Endothelial cell of umbilical vein (primary cell): Measurements from ENCODE around the gene PHOSPHO1. TPM values are rescaled to one million over a fixed set of nuclear protein-coding genes. Genes with fewer than 3 reads are reported as not detected.

Experiments used
- BruUV-seq: library from RNA; stranded (reverse); fragments of 400-500 nt; replicated peaks from 2 replicates; lab custom pipeline; 2021; lab: Mats Ljungman, UMichigan
- CTCF ChIA-PET: fragments of 300-600, 350-600 bp; sonication (Branson Sonifier 250); formaldehyde crosslinking; loops from one replicate; lab custom pipeline; 2021; ENCODE audit warnings: antibody characterized with exemption, inconsistent platforms; lab: Charles Lee
- POLR2A ChIA-PET: fragments of 300-600, 350-600 bp; sonication (Branson Sonifier 250); formaldehyde crosslinking; loops from one replicate; lab custom pipeline; 2021; ENCODE audit warnings: antibody characterized with exemption, inconsistent platforms; lab: Charles Lee
- DNase-seq: peaks from one replicate; pipeline ENCODE4 v3.0.0-alpha.2; 2011; ENCODE audit warnings: low read depth, low spot score
- FAIRE-seq: peaks from 2 replicates; lab custom pipeline; 2011; peaks lifted over from hg19 to GRCh38; lab: Jason Lieb, UNC
- H2AFZ ChIP-seq: 2 replicates; pipeline ENCODE4 v1.6.0; 2012; ENCODE audit warnings: low read depth, low read length, control low read depth, inconsistent platforms
- H3K27ac ChIP-seq: 2 replicates; pipeline ENCODE4 v1.5.1; 2011; ENCODE audit warnings: low read depth, mild to moderate bottlenecking, control low read depth, low read length, moderate library complexity; ENCODE audit not compliant: insufficient read depth
- H3K27me3 ChIP-seq, 2 experiments: 2 replicates each; pipeline versions ENCODE4 v1.6.0 to v1.6.1; 2011; ENCODE audit warnings: low read length in 2 of 2, mixed read lengths in 1 of 2; ENCODE audit not compliant: control insufficient read depth in 2 of 2, insufficient read depth in 2 of 2
- H3K36me3 ChIP-seq, 2 experiments: 2 replicates in 1 of 2; 3 replicates in 1 of 2; pipeline ENCODE4 v1.5.1; 2011; ENCODE audit warnings: low read length in 2 of 2, mild to moderate bottlenecking in 1 of 2, moderate library complexity in 1 of 2; ENCODE audit not compliant: control insufficient read depth in 2 of 2, insufficient read depth in 2 of 2; ENCODE audit errors: extremely low read depth in 1 of 2
- H3K4me1 ChIP-seq: 3 replicates; pipeline ENCODE4 v1.5.1; 2011; ENCODE audit warnings: mild to moderate bottlenecking, low read length; ENCODE audit not compliant: control insufficient read depth, insufficient read depth; ENCODE audit errors: extremely low read depth
- H3K4me2 ChIP-seq: 2 replicates; pipeline ENCODE4 v1.6.1; 2011; ENCODE audit warnings: low read length, control low read depth, mixed read lengths; ENCODE audit not compliant: insufficient read depth
- H3K4me3 ChIP-seq, 3 experiments: fragments of 200-600 bp in 1 of 3; sonication (generic), shearing (Covaris generic) in 1 of 3; replicated peaks in 1 of 3; 2 replicates each; pipeline ENCODE4 v1.5.1; 2011 to 2016; ENCODE audit warnings: control low read depth in 3 of 3, low read length in 3 of 3, mild to moderate bottlenecking in 2 of 3, inconsistent platforms in 1 of 3, low read depth in 1 of 3, moderate library complexity in 1 of 3; ENCODE audit not compliant: insufficient read depth in 1 of 3
- H3K79me2 ChIP-seq: 2 replicates; pipeline ENCODE4 v1.6.0; 2012; ENCODE audit warnings: low read length, inconsistent platforms; ENCODE audit not compliant: control insufficient read depth, insufficient read depth
- H3K9ac ChIP-seq: replicated peaks from 2 replicates; pipeline ENCODE3; 2011; ENCODE audit warnings: low read length, control low read depth; ENCODE audit not compliant: insufficient read depth; ENCODE audit errors: extremely low read depth
- H3K9me1 ChIP-seq: replicated peaks from 3 replicates; pipeline ENCODE4 v1.6.0; 2011; ENCODE audit warnings: mild to moderate bottlenecking, low read length; ENCODE audit not compliant: control insufficient read depth, insufficient read depth; ENCODE audit errors: extremely low read depth
- H3K9me3 ChIP-seq: replicated peaks from 2 replicates; pipeline ENCODE4 v1.5.1; 2012; ENCODE audit warnings: low read length, inconsistent platforms; ENCODE audit not compliant: control insufficient read depth, insufficient read depth
- H4K20me1 ChIP-seq: replicated peaks from 2 replicates; pipeline ENCODE3; 2011; ENCODE audit warnings: mild to moderate bottlenecking, low read length; ENCODE audit not compliant: control insufficient read depth, insufficient read depth; ENCODE audit errors: extremely low read depth
- GATA2 ChIP-seq: IDR thresholded peaks from 2 replicates; pipeline ENCODE4 v1.7.0; 2011; ENCODE audit warnings: low read depth, mild to moderate bottlenecking, moderate library complexity, mixed read lengths, low read length; ENCODE audit not compliant: insufficient read length, insufficient read depth
- JUN ChIP-seq: IDR thresholded peaks from 2 replicates; pipeline ENCODE4 v1.6.1; 2011; ENCODE audit warnings: borderline replicate concordance, low read depth; ENCODE audit not compliant: insufficient read length, insufficient read depth
- MYC ChIP-seq: IDR thresholded peaks from one replicate; pipeline ENCODE4 v1.6.1; 2011; ENCODE audit warnings: mild to moderate bottlenecking, low read depth, low read length
- POLR2AphosphoS5 ChIP-seq: IDR thresholded peaks from 2 replicates; pipeline ENCODE4 v1.6.1; 2012; ENCODE audit warnings: low read depth, mild to moderate bottlenecking, control low read depth, low read length, moderate library complexity; ENCODE audit not compliant: insufficient read depth
- dilution Hi-C: fragments of 300-500 bp; cut with MboI; formaldehyde crosslinking; loops from one replicate; pipeline ENCODE4 v1.15.0; 2019; ENCODE audit warnings: low sequenced_read_pairs; ENCODE audit not compliant: extremely low pct_ligation_motif_present
- intact Hi-C: fragments of 100-400 bp; cut with micrococcal nuclease; formaldehyde crosslinking; loops from one replicate; pipeline ENCODE4 v1.10.0; 2022
- polyA plus RNA-seq, 4 experiments: library from polyadenylated mRNA; depleted of rRNA in 3 of 4; stranded (reverse) in 3 of 4; unstranded in 1 of 4; fragments of >200 nt; gene quantifications; 2 replicates each; pipeline versions ENCODE4 v1.2.1 to v1.2.3, GENCODE V29; 2011 to 2012; ENCODE audit warnings: missing spikeins in 1 of 4
- total RNA-seq: library from RNA; stranded (reverse); gene quantifications from 2 replicates; pipeline ENCODE4 v1.2.3, GENCODE V29; 2021
- TF ChIP-seq, protein P1 (sequence below), 2 donors: IDR thresholded peaks; 1 replicate in 1 of 2; 2 replicates in 1 of 2; pipeline ENCODE4 v1.5.1; 2011; ENCODE audit warnings: low read length in 2 of 2, mild to moderate bottlenecking in 2 of 2, moderate library complexity in 2 of 2, control low read depth in 1 of 2, inconsistent platforms in 1 of 2, low read depth in 1 of 2; ENCODE audit not compliant: insufficient read depth in 1 of 2; ENCODE audit errors: extremely low read depth in 1 of 2
- TF ChIP-seq, protein P2 (sequence below): IDR thresholded peaks from 2 replicates; pipeline ENCODE4 v1.6.1; 2011; ENCODE audit not compliant: insufficient read depth, insufficient read length

PHOSPHO1 gene
- total and polyA plus RNA-seq, 2 donors (not counting 3 experiments of a cell fraction or from before 2014, with no cell fraction given) = 0.23 TPM; not detected in 1

DNA sequence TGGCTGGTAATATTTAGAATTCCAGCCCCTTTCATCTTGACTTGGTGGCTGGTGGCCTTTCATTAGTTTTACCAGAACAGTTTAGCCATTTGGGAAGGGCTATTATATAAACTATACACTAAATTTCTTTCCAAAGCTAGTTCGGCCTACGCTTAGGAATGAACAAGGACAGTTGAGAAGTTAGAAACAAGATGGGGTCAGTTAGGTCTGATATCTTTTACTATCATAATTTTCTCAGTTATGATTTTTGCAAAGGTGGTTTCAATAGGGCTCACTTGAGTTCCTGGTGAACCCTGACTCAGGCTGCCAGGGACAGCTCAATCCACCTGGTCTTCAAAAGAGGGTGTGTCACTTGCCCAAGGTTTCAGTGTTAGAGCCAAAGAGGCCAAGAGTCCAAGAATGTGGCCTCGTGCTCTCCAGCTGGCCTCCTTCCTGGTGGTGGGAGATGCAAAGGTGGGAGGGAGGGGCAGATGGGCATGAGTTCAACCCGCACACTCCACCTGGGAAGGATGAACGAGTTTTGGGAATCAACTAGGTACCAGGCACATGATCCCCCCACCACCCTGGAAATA lies 4.0 kb upstream of the PHOSPHO1 start:
- DNase-seq (no peak), FAIRE-seq (no peak)
- POLR2A ChIA-PET = no interaction called here
- Histone ChIP-seq H3K9ac (no peak overlapping the region), H2AFZ (no peak overlapping the region), H3K9me3 (no peaks in the 10 kb centered on the region), H3K79me2 (no peaks in the 10 kb centered on the region), H3K4me1 (peaks cover 9% of the 10 kb centered on the region), H3K36me3 (no peaks in the 10 kb centered on the region), H3K27ac (no peak overlapping the region), H3K27me3 (peaks cover 0 to 7% of the 10 kb centered on the region in 2 experiments), H3K4me2 (no peak overlapping the region), H3K9me1 (no peaks in the 10 kb centered on the region), H3K4me3 (no peak overlapping the region), H4K20me1 (no peaks in the 10 kb centered on the region)
- intact Hi-C loops (no loop called here), dilution Hi-C loops (no loop called here)
- TF ChIP-seq POLR2AphosphoS5 (no peak), MYC (no peak), JUN (no peak), GATA2 (no peak)
- TF ChIP-seq, protein P1, sequence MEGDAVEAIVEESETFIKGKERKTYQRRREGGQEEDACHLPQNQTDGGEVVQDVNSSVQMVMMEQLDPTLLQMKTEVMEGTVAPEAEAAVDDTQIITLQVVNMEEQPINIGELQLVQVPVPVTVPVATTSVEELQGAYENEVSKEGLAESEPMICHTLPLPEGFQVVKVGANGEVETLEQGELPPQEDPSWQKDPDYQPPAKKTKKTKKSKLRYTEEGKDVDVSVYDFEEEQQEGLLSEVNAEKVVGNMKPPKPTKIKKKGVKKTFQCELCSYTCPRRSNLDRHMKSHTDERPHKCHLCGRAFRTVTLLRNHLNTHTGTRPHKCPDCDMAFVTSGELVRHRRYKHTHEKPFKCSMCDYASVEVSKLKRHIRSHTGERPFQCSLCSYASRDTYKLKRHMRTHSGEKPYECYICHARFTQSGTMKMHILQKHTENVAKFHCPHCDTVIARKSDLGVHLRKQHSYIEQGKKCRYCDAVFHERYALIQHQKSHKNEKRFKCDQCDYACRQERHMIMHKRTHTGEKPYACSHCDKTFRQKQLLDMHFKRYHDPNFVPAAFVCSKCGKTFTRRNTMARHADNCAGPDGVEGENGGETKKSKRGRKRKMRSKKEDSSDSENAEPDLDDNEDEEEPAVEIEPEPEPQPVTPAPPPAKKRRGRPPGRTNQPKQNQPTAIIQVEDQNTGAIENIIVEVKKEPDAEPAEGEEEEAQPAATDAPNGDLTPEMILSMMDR (IDR thresholded peaks at IDR 0.05; ENCODE audit: extremely low read depth in 1 of 2, insufficient read depth in 1 of 2, low read depth in 1 of 2, low read length in 2 of 2) = no peak
- TF ChIP-seq, protein P2, sequence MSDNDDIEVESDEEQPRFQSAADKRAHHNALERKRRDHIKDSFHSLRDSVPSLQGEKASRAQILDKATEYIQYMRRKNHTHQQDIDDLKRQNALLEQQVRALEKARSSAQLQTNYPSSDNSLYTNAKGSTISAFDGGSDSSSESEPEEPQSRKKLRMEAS = no peak
- no TSS peak for BruUV-seq
- CTCF ChIA-PET = interaction anchor here (1.7 to 13.3 kb wide), 2 partner anchors 42 to 56 kb away, joined by 5 to 140 read pairs; no protein-coding TSS in a partner anchor
